Mucosa of descending colon (tissue), 3 donors: Measurements from ENCODE around the gene ATG9B. TPM values are rescaled to one million over a fixed set of nuclear protein-coding genes. Genes with fewer than 3 reads are reported as not detected.

Experiments
- ATAC-seq: fragments of 200-7000 bp; cut with Tn5 transposase; one replicate; pipeline ENCODE4 v1.9.1; 2020; ENCODE audit warnings: mild to moderate bottlenecking, moderate library complexity
- DNase-seq, 3 donors: peaks; one replicate each; pipeline ENCODE4 v3.0.0-alpha.2; 2020
- H3K36me3 ChIP-seq: fragments of 200-600 bp; one replicate; pipeline ENCODE4 v1.8.0; 2021; ENCODE audit warnings: low read depth, mild to moderate bottlenecking
- H3K4me1 ChIP-seq: fragments of 200-600 bp; one replicate; pipeline ENCODE4 v1.8.0; 2021; ENCODE audit warnings: low read depth, mild to moderate bottlenecking
- H3K4me3 ChIP-seq: fragments of 200-600 bp; one replicate; pipeline ENCODE4 v1.8.0; 2021; ENCODE audit warnings: mild to moderate bottlenecking
- H3K9me3 ChIP-seq: fragments of 200-600 bp; one replicate; pipeline ENCODE4 v1.8.0; 2021; ENCODE audit warnings: mild to moderate bottlenecking
- intact Hi-C, 2 donors: fragments of 100-400 bp; cut with DNase I in 1 of 2; cut with micrococcal nuclease in 1 of 2; formaldehyde crosslinking; loops; one replicate each; pipeline versions ENCODE4 v1.11.0 to v1.11.1; 2022; cut with DNase I, micrococcal nuclease
- total RNA-seq, 3 donors: library from RNA; stranded (reverse); fragmentation: NEBNext Ultra II Directional in 2 of 3; extraction: Animal tissue kit (Norgen Biotek cat#: 25700) in 2 of 3; gene quantifications; one replicate each; pipeline versions ENCODE4 v1.2.1 to v1.2.4, GENCODE V29; 2021 to 2023
- TF ChIP-seq, protein P1 (sequence below): fragments of 200-600 bp; IDR thresholded peaks from one replicate; pipeline ENCODE4 v1.8.0; 2022; ENCODE audit warnings: antibody characterized with exemption, mild to moderate bottlenecking
- donor health status: DM: no; HTN: no; CAD: no; lungs with moderate emphysema.
- donor health status: DM: no; HTN: no; CAD: no.
- donor health status: DM: no; HTN: yes; CAD: no.

The ATG9B gene
- total RNA-seq, 3 donors from 2014 or later = 0.09 to 0.90 (median 0.89) TPM

GRCh38 chr7:150967349-150967748, 56.9 kb downstream of the ATG9B start:
- Histone ChIP-seq H3K4me1 (no peaks in the 10 kb centered on the region), H3K36me3 (no peaks in the 10 kb centered on the region), H3K4me3 (no peak overlapping the region), H3K9me3 (no peaks in the 10 kb centered on the region)
- ATAC-seq (no peak), DNase-seq (no peak)
- intact Hi-C loops = no loop called here
- TF ChIP-seq, protein P1, sequence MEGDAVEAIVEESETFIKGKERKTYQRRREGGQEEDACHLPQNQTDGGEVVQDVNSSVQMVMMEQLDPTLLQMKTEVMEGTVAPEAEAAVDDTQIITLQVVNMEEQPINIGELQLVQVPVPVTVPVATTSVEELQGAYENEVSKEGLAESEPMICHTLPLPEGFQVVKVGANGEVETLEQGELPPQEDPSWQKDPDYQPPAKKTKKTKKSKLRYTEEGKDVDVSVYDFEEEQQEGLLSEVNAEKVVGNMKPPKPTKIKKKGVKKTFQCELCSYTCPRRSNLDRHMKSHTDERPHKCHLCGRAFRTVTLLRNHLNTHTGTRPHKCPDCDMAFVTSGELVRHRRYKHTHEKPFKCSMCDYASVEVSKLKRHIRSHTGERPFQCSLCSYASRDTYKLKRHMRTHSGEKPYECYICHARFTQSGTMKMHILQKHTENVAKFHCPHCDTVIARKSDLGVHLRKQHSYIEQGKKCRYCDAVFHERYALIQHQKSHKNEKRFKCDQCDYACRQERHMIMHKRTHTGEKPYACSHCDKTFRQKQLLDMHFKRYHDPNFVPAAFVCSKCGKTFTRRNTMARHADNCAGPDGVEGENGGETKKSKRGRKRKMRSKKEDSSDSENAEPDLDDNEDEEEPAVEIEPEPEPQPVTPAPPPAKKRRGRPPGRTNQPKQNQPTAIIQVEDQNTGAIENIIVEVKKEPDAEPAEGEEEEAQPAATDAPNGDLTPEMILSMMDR = no peak

DNA sequence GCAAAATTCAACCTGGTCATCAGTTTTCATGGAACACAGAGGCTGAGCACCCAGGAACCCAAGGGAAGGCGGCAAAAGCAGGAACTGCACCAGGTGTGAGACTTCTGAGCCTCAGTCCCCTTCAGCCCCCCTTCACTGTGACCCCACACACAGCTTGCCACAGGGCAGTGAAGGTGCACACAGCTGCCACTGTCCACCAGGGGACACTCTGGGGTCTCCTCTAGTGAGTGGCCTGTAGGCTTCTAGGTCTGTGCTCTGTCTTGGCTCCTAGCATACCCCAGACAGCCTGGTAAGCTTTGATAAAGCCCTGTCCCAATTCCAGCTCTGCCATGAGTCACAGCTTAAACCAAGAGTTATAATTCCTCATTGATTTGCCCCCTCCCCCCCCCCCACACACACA, 58.3 kb downstream of the ATG9B start:
- no peak for ATAC-seq
- TF ChIP-seq, protein P1 = no peak
- intact Hi-C loops = no loop called here
- no peak overlapping the region for H3K4me3 ChIP-seq
- H3K36me3 ChIP-seq = no peaks in the 10 kb centered on the region
- H3K4me1 ChIP-seq = no peaks in the 10 kb centered on the region
- H3K9me3 ChIP-seq = no peaks in the 10 kb centered on the region
- no peak for DNase-seq

- ATAC-seq (no peak), DNase-seq (peak in 1 of 3 donors; percentile 24)
- H3K4me1 ChIP-seq = no peaks in the 10 kb centered on the region
- no peaks in the 10 kb centered on the region for H3K36me3 ChIP-seq
- no peaks in the 10 kb centered on the region for H3K9me3 ChIP-seq
- intact Hi-C loops = no loop called here
- no peak overlapping the region for H3K4me3 ChIP-seq
- TF ChIP-seq, protein P1 = no peak
Measured at GRCh38 chr7:150965273-150965830, 58.9 kb downstream of the ATG9B start.

Other genes with a start within 250 kb of the ATG9B start
- gene TMEM176B, start 224.1 kb downstream of the ATG9B start, total RNA-seq = 100 to 1,000 TPM; 210 to 401 (median 338) TPM
- gene TMEM176A, start 223.7 kb downstream of the ATG9B start, total RNA-seq = 100 to 1,000 TPM; 178 to 282 (median 245) TPM
- 100 to 1,000 TPM; 249 to 756 (median 606) TPM for gene AOC1, start 172.0 kb downstream of the ATG9B start, total RNA-seq
- 10 to 100 TPM in 1 of 3 donors, 1 to 10 TPM in 2; 2.9 to 87.1 (median 5.3) TPM for gene KCNH2, start 46.2 kb downstream of the ATG9B start, total RNA-seq
- gene NOS3, start 33.5 kb downstream of the ATG9B start, total RNA-seq = 1 to 10 TPM; 2.5 to 6.3 (median 6.0) TPM
- 10 to 100 TPM; 40.1 to 44.9 (median 41.8) TPM for gene ABCB8, start 4.0 kb upstream of the ATG9B start, total RNA-seq
- gene ASIC3, start 24.0 kb upstream of the ATG9B start, total RNA-seq = 1 to 10 TPM; 1.2 to 6.5 (median 3.4) TPM
- gene CDK5, start 33.4 kb upstream of the ATG9B start, total RNA-seq = 10 to 100 TPM in 2 of 3 donors, 1 to 10 TPM in 1; 8.3 to 12.4 (median 11.7) TPM
- 100 to 1,000 TPM in 1 of 3 donors, 10 to 100 TPM in 2; 82.2 to 168 (median 89.5) TPM for gene SLC4A2, start 35.1 kb upstream of the ATG9B start, total RNA-seq
- 100 to 1,000 TPM in 1 of 3 donors, 10 to 100 TPM in 2; 78.6 to 122 (median 98.5) TPM for gene FASTK, start 56.3 kb upstream of the ATG9B start, total RNA-seq
- gene TMUB1, start 59.0 kb upstream of the ATG9B start, total RNA-seq = 10 to 100 TPM; 54.2 to 63.7 (median 60.8) TPM
- gene AGAP3, start 62.0 kb upstream of the ATG9B start, total RNA-seq = 100 to 1,000 TPM in 1 of 3 donors, 10 to 100 TPM in 2; 39.7 to 116 (median 50.6) TPM
- not detected for gene GBX1, start 143.2 kb upstream of the ATG9B start, total RNA-seq
- gene ASB10, start 162.8 kb upstream of the ATG9B start, total RNA-seq = not detected
- gene H2BK1, start 186.0 kb upstream of the ATG9B start, total RNA-seq = not detected
- gene ABCF2, start 202.7 kb upstream of the ATG9B start, total RNA-seq = 10 to 100 TPM; 27.0 to 36.4 (median 28.4) TPM
- 10 to 100 TPM; 38.3 to 52.2 (median 41.5) TPM for gene CHPF2, start 208.0 kb upstream of the ATG9B start, total RNA-seq
- gene SMARCD3, start 224.2 kb upstream of the ATG9B start, total RNA-seq = 10 to 100 TPM in 2 of 3 donors, 1 to 10 TPM in 1; 5.1 to 44.3 (median 10.0) TPM